Measurements from ENCODE around the gene GBGT1.

GBGT1 gene

GRCh38 chr9:133113949-133114885 is 49.5 kb downstream of the GBGT1 start:
- no peak for DNase-seq (ENCODE audit: insufficient read length)
- no peak for TF ChIP-seq TAF1 (IDR thresholded peaks at IDR 0.05; ENCODE audit: borderline replicate concordance, low read depth, low read length)
- FAIRE-seq = peak; percentile 54

GRCh38 chr9:133113163-133113948 is 50.4 kb downstream of the GBGT1 start:
- no peak for TF ChIP-seq POLR2AphosphoS5 (IDR thresholded peaks at IDR 0.05; ENCODE audit: low read depth, low read length)
- TF ChIP-seq POLR2A (IDR thresholded peaks at IDR 0.05; ENCODE audit: low read depth, low read length) = no peak
- TF ChIP-seq TAF1 (IDR thresholded peaks at IDR 0.05; ENCODE audit: borderline replicate concordance, low read depth, low read length) = no peak
- no peak for DNase-seq (ENCODE audit: insufficient read length)
- FAIRE-seq = no peak

GRCh38 chr9:133112663-133113026 is 51.1 kb downstream of the GBGT1 start:
- DNase-seq (ENCODE audit: insufficient read length) (no peak), FAIRE-seq (peak; percentile 76)
- TF ChIP-seq POLR2A (IDR thresholded peaks at IDR 0.05; ENCODE audit: low read depth, low read length) (no peak), TAF1 (IDR thresholded peaks at IDR 0.05; ENCODE audit: borderline replicate concordance, low read depth, low read length) (no peak), POLR2AphosphoS5 (IDR thresholded peaks at IDR 0.05; ENCODE audit: low read depth, low read length) (no peak)

GRCh38 chr9:133111808-133112662 is 51.7 kb downstream of the GBGT1 start:
- DNase-seq (ENCODE audit: insufficient read length) (no peak), FAIRE-seq (no peak)
- no peak for TF ChIP-seq POLR2A (IDR thresholded peaks at IDR 0.05; ENCODE audit: low read depth, low read length)
- TF ChIP-seq POLR2AphosphoS5 (IDR thresholded peaks at IDR 0.05; ENCODE audit: low read depth, low read length) = no peak
- TF ChIP-seq TAF1 (IDR thresholded peaks at IDR 0.05; ENCODE audit: borderline replicate concordance, low read depth, low read length) = no peak

GRCh38 chr9:133109931-133110650 is 53.6 kb downstream of the GBGT1 start:
- no peak for FAIRE-seq
- TF ChIP-seq POLR2A (IDR thresholded peaks at IDR 0.05; ENCODE audit: low read depth, low read length) = no peak
- DNase-seq (ENCODE audit: insufficient read length) = no peak

- TF ChIP-seq POLR2AphosphoS5 (IDR thresholded peaks at IDR 0.05; ENCODE audit: low read depth, low read length) (no peak), TAF1 (IDR thresholded peaks at IDR 0.05; ENCODE audit: borderline replicate concordance, low read depth, low read length) (no peak), POLR2A (IDR thresholded peaks at IDR 0.05; ENCODE audit: low read depth, low read length) (no peak)
- FAIRE-seq (no peak), DNase-seq (ENCODE audit: insufficient read length) (no peak)
Observed at GRCh38 chr9:133108794-133109641, 54.7 kb downstream of the GBGT1 start.

GRCh38 chr9:133107961-133108793 is 55.5 kb downstream of the GBGT1 start:
- TF ChIP-seq POLR2A (IDR thresholded peaks at IDR 0.05; ENCODE audit: low read depth, low read length) = no peak
- TF ChIP-seq POLR2AphosphoS5 (IDR thresholded peaks at IDR 0.05; ENCODE audit: low read depth, low read length) = no peak
- no peak for TF ChIP-seq TAF1 (IDR thresholded peaks at IDR 0.05; ENCODE audit: borderline replicate concordance, low read depth, low read length)
- DNase-seq (ENCODE audit: insufficient read length) = no peak
- FAIRE-seq = no peak

- no peak for TF ChIP-seq TAF1 (IDR thresholded peaks at IDR 0.05; ENCODE audit: borderline replicate concordance, low read depth, low read length)
- no peak for TF ChIP-seq POLR2AphosphoS5 (IDR thresholded peaks at IDR 0.05; ENCODE audit: low read depth, low read length)
- no peak for TF ChIP-seq POLR2A (IDR thresholded peaks at IDR 0.05; ENCODE audit: low read depth, low read length)
- DNase-seq (ENCODE audit: insufficient read length) = no peak
- no peak for FAIRE-seq
Observed at GRCh38 chr9:133107245-133107722, 56.4 kb downstream of the GBGT1 start.

GRCh38 chr9:133106511-133107244 is 57.0 kb downstream of the GBGT1 start:
- no peak for TF ChIP-seq POLR2AphosphoS5 (IDR thresholded peaks at IDR 0.05; ENCODE audit: low read depth, low read length)
- FAIRE-seq = no peak
- DNase-seq (ENCODE audit: insufficient read length) = no peak
